Pancreas (tissue), 10 donors: ENCODE measurements around the gene MANBA. TPM values are rescaled to one million over a fixed set of nuclear protein-coding genes. Genes with fewer than 3 reads are reported as not detected.

Experiments used
- ATAC-seq, 4 donors: fragments of 200-7000 bp; cut with Tn5 transposase; one replicate each; pipeline versions ENCODE4 v1.8.0 to v1.9.1; 2020; ENCODE audit warnings: mild to moderate bottlenecking in 4 of 4, moderate library complexity in 4 of 4
- DNase-seq, 6 donors: peaks; one replicate each; pipeline ENCODE4 v3.0.0-alpha.2; 2020
- FAIRE-seq: peaks from 2 replicates; lab custom pipeline; 2012; peaks lifted over from hg19 to GRCh38; lab: Jason Lieb, UNC
- H3K27ac ChIP-seq, 4 donors: fragments of 200-600 bp; sonication (generic); 1 replicate in 3 of 4; 2 replicates in 1 of 4; pipeline versions ENCODE4 v1.5.0 to v1.8.0; 2020
- H3K27me3 ChIP-seq, 4 donors: fragments of 200-600 bp; one replicate each; pipeline ENCODE4 v1.8.0; 2021
- H3K36me3 ChIP-seq, 3 donors: fragments of 200-600 bp; sonication (generic) in 1 of 3; one replicate each; pipeline versions ENCODE4 v1.5.0 to v1.8.0; 2020 to 2021
- H3K4me1 ChIP-seq, 3 donors: fragments of 200-600 bp; one replicate each; pipeline ENCODE4 v1.8.0; 2021
- H3K4me3 ChIP-seq, 4 donors: fragments of 200-600 bp; sonication (generic) in 2 of 4; one replicate each; pipeline versions ENCODE4 v1.5.0 to v1.8.0; 2020 to 2021
- H3K9me3 ChIP-seq, 4 donors: fragments of 200-600 bp; one replicate each; pipeline ENCODE4 v1.8.0; 2021
- WGBS, 2 donors: extraction: QIAGEN DNeasy Blood & Tissue Kit; methylation state at CpG; one replicate each; pipeline ENCODE4 v1.1.7; 2013; 5-methylcytosine and 5-hydroxymethylcytosine counted together
- intact Hi-C, 3 donors: fragments of 100-400 bp; cut with DNase I; formaldehyde crosslinking; loops; one replicate each; pipeline versions ENCODE4 v1.11.1 to v1.14.2; 2022
- polyA plus RNA-seq, 2 donors: library from polyadenylated mRNA; stranded (reverse); fragments of 200-250 nt; gene quantifications; one replicate each; pipeline ENCODE4 v1.2.3, GENCODE V29; 2013
- total RNA-seq, 6 donors: library from RNA; stranded (reverse); fragmentation: NEBNext Ultra II Directional in 4 of 6; extraction: Animal tissue kit (Norgen Biotek cat#: 25700) in 4 of 6; gene quantifications; one replicate each; pipeline versions ENCODE4 v1.2.1 to v1.2.4, GENCODE V29; 2021 to 2023
- TF ChIP-seq, protein P1 (sequence below), 4 donors: fragments of 200-600 bp; sonication (generic) in 3 of 4; IDR thresholded peaks; one replicate each; pipeline versions ENCODE4 v1.5.0 to v1.8.0; 2021; ENCODE audit warnings: antibody characterized with exemption in 4 of 4
- donor health status: healthy with polysubstance abuse.
- donor health status: DM: no; HTN: no; CAD: no; lungs with moderate emphysema.
- donor health status: DM: no; HTN: no; CAD: no.
- donor health status: control.
- donor health status: control.
- donor health status: Bipolar disorder and iron deficiency.
- donor health status: DM: yes; HTN: yes; CAD: no.
- donor health status: DM: no; HTN: no; CAD: no.
- donor health status: DM: no; HTN: no; CAD: no.
- donor health status: DM: yes; HTN: yes; CAD: no.

Gene MANBA
- total and polyA plus RNA-seq, 8 donors = 7.8 to 22.0 (median 10.7) TPM

DNA sequence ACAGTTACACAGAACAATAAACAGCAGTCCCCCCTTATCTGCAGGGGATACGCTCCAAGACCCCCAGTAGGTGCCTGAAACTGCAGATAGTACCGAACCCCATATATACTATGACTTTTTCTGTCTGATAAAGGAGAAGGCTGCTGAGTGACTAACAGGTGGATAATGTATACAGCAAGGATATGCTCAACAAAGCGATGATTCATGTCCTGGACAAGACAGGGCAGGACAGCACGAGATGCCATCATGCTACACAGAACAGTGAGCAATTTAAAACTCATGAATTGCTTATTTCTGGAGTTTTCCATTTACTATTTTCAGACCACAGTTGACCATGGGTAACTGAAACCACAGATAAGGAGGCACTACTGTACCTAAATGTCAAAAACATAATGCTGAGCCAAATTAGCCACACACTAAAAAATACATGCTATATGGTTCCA lies 76.1 kb downstream of the MANBA start:
- Histone ChIP-seq H3K27me3 (no peaks in the 10 kb centered on the region), H3K36me3 (no peaks in the 10 kb centered on the region), H3K9me3 (no peaks in the 10 kb centered on the region), H3K27ac (no peak overlapping the region), H3K4me1 (no peaks in the 10 kb centered on the region), H3K4me3 (no peak overlapping the region)
- TF ChIP-seq, protein P1, sequence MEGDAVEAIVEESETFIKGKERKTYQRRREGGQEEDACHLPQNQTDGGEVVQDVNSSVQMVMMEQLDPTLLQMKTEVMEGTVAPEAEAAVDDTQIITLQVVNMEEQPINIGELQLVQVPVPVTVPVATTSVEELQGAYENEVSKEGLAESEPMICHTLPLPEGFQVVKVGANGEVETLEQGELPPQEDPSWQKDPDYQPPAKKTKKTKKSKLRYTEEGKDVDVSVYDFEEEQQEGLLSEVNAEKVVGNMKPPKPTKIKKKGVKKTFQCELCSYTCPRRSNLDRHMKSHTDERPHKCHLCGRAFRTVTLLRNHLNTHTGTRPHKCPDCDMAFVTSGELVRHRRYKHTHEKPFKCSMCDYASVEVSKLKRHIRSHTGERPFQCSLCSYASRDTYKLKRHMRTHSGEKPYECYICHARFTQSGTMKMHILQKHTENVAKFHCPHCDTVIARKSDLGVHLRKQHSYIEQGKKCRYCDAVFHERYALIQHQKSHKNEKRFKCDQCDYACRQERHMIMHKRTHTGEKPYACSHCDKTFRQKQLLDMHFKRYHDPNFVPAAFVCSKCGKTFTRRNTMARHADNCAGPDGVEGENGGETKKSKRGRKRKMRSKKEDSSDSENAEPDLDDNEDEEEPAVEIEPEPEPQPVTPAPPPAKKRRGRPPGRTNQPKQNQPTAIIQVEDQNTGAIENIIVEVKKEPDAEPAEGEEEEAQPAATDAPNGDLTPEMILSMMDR (IDR thresholded peaks at IDR 0.05) = no peak
- no peak for DNase-seq
- FAIRE-seq = no peak
- WGBS, 2 donors = 89 to 90% methylated on average over 4 of the region's 4 CpGs
- intact Hi-C loops = no loop called here
- ATAC-seq = no peak

- Histone ChIP-seq H3K4me1 (no peaks in the 10 kb centered on the region), H3K36me3 (no peaks in the 10 kb centered on the region), H3K9me3 (no peaks in the 10 kb centered on the region), H3K27ac (no peak overlapping the region), H3K27me3 (no peaks in the 10 kb centered on the region), H3K4me3 (no peak overlapping the region)
- intact Hi-C loops = no loop called here
- TF ChIP-seq, protein P1 (IDR thresholded peaks at IDR 0.05) = no peak
- FAIRE-seq (no peak), DNase-seq (no peak), ATAC-seq (no peak)
- whole genome bisulfite sequencing, 2 donors = 91 to 97% methylated on average over 5 of the region's 5 CpGs
Observed at GRCh38 chr4:102683881-102684609, 76.7 kb downstream of the MANBA start.

GRCh38 chr4:102678695-102679335 lies 82.0 kb downstream of the MANBA start:
- ATAC-seq (no peak), FAIRE-seq (no peak)

GRCh38 chr4:102678107-102678506 lies 82.7 kb downstream of the MANBA start:
- ATAC-seq (no peak), DNase-seq (no peak), FAIRE-seq (no peak)
- no peaks in the 10 kb centered on the region for H3K27me3 ChIP-seq
- no peak overlapping the region for H3K27ac ChIP-seq
- TF ChIP-seq, protein P1 (IDR thresholded peaks at IDR 0.05) = no peak
- WGBS, 2 donors = 88 to 98% methylated on average over 2 of the region's 2 CpGs
- H3K4me1 ChIP-seq = no peaks in the 10 kb centered on the region
- no peaks in the 10 kb centered on the region for H3K36me3 ChIP-seq
- H3K4me3 ChIP-seq = no peak overlapping the region
- H3K9me3 ChIP-seq = no peaks in the 10 kb centered on the region
- intact Hi-C loops = no loop called here

More at GRCh38 chr4:102678695-102679335, 82.0 kb downstream of the MANBA start:
- intact Hi-C loops = no loop called here
- no peak overlapping the region for H3K27ac ChIP-seq
- WGBS, 2 donors = 70 to 73% methylated on average over 4 of the region's 4 CpGs
- H3K4me1 ChIP-seq = no peaks in the 10 kb centered on the region
- H3K9me3 ChIP-seq = no peaks in the 10 kb centered on the region
- TF ChIP-seq, protein P1 (IDR thresholded peaks at IDR 0.05) = no peak
- no peak overlapping the region for H3K4me3 ChIP-seq
- H3K36me3 ChIP-seq = no peaks in the 10 kb centered on the region
- H3K27me3 ChIP-seq = no peaks in the 10 kb centered on the region
- no peak for DNase-seq

DNA sequence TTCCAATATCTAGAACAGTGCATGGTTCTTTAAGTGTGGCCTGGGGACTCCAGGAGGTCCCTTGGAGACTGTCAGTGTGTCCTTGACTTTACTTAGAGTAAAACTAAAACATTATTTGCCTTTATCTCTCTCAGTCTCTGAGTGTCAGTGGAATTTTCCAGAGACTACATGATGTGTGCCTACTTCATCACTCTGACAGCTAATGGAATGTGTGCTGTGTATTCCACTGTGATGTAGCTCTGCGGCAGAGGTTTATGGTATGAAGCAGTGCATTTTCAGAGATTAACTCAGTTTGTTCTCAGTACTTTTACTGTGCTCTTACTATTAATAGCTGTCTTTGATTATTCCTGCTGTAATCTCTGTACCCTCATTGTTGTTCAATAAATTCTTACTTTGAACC lies 85.6 kb downstream of the MANBA start:
- FAIRE-seq (no peak), ATAC-seq (no peak), DNase-seq (no peak)
- WGBS, 2 donors = 74 to 77% methylated on average over 1 of the region's 1 CpG
- Histone ChIP-seq H3K9me3 (no peaks in the 10 kb centered on the region), H3K27ac (no peak overlapping the region), H3K27me3 (no peaks in the 10 kb centered on the region), H3K4me3 (no peak overlapping the region), H3K4me1 (no peaks in the 10 kb centered on the region), H3K36me3 (no peaks in the 10 kb centered on the region)
- TF ChIP-seq, protein P1 (IDR thresholded peaks at IDR 0.05) = no peak
- intact Hi-C loops = no loop called here
